IMR-90 (cell line): ENCODE data around the gene ARNT2. TPM values are rescaled to one million over a fixed set of nuclear protein-coding genes. Genes with fewer than 3 reads are reported as not detected.

ENCODE experiments used
- ATAC-seq: fragments of 200-7000 bp; cut with Tn5 transposase; 2 replicates; pipeline ENCODE4 v1.9.1; 2020; ENCODE audit warnings: low read depth, mild to moderate bottlenecking, moderate library complexity
- BruUV-seq: library from RNA; stranded (reverse); fragments of 400-500 nt; replicated peaks from 2 replicates; lab custom pipeline; 2021; lab: Mats Ljungman, UMichigan
- CTCF ChIA-PET: fragments of 300-600 bp; formaldehyde crosslinking; extraction: SDS; loops from one replicate; lab custom pipeline; 2021; ENCODE audit warnings: antibody characterized with exemption; lab: Yijun Ruan, JAX
- POLR2A ChIA-PET: fragments of 300-600 bp; sonication (Branson Sonifier 250); formaldehyde crosslinking; loops from one replicate; lab custom pipeline; 2022; ENCODE audit warnings: antibody characterized with exemption; ENCODE audit not compliant: unreplicated experiment; lab: Charles Lee
- DNase-seq: peaks from one replicate; pipeline ENCODE4 v3.0.0; 2013
- H2AFZ ChIP-seq: replicated peaks from 2 replicates; pipeline ENCODE3; 2013; ENCODE audit warnings: low read length, mild to moderate bottlenecking; ENCODE audit not compliant: poor library complexity
- H2AK5ac ChIP-seq: 2 replicates; pipeline ENCODE4 v1.6.1; 2013; ENCODE audit warnings: low read depth, low read length, inconsistent platforms
- H2AK9ac ChIP-seq: replicated peaks from 2 replicates; pipeline ENCODE3; 2013; ENCODE audit warnings: mild to moderate bottlenecking, low read depth, low read length, moderate library complexity; ENCODE audit not compliant: poor library complexity
- H2BK120ac ChIP-seq: 2 replicates; pipeline ENCODE4 v1.6.1; 2013; ENCODE audit warnings: low read depth, low read length, inconsistent platforms
- H2BK15ac ChIP-seq: 3 replicates; pipeline ENCODE4 v1.6.1; 2013; ENCODE audit warnings: low read depth, low read length, inconsistent platforms
- H2BK20ac ChIP-seq: 2 replicates; pipeline ENCODE4 v1.6.1; 2013; ENCODE audit warnings: low read depth, mild to moderate bottlenecking, inconsistent platforms, low read length, moderate library complexity
- H2BK5ac ChIP-seq: 2 replicates; pipeline ENCODE4 v1.6.1; 2013; ENCODE audit warnings: mild to moderate bottlenecking, low read depth, low read length, inconsistent platforms; ENCODE audit not compliant: poor library complexity, severe bottlenecking
- H3K14ac ChIP-seq: replicated peaks from 2 replicates; pipeline ENCODE4 v1.6.1; 2013; ENCODE audit warnings: low read depth, low read length, inconsistent platforms
- H3K18ac ChIP-seq: 2 replicates; pipeline ENCODE4 v1.6.1; 2013; ENCODE audit warnings: low read depth, low read length, control low read depth
- H3K23ac ChIP-seq: 2 replicates; pipeline ENCODE4 v1.6.1; 2013; ENCODE audit warnings: low read depth, low read length, inconsistent platforms
- H3K27ac ChIP-seq: 2 replicates; pipeline ENCODE4 v1.5.1; 2013; ENCODE audit warnings: mild to moderate bottlenecking, control low read depth, low read length; ENCODE audit not compliant: insufficient read depth
- H3K27me3 ChIP-seq: 2 replicates; pipeline ENCODE4 v1.6.1; 2013; ENCODE audit warnings: low read length; ENCODE audit not compliant: control insufficient read depth, insufficient read depth
- H3K36me3 ChIP-seq: 2 replicates; pipeline ENCODE4 v1.6.1; 2013; ENCODE audit warnings: low read length, mixed read lengths; ENCODE audit not compliant: control insufficient read depth, insufficient read depth
- H3K4ac ChIP-seq: 2 replicates; pipeline ENCODE4 v1.6.1; 2013; ENCODE audit warnings: low read depth, low read length, inconsistent platforms
- H3K4me1 ChIP-seq: 2 replicates; pipeline ENCODE4 v1.6.1; 2013; ENCODE audit warnings: low read length, mixed read lengths; ENCODE audit not compliant: control insufficient read depth, insufficient read depth
- H3K4me2 ChIP-seq: 2 replicates; pipeline ENCODE4 v1.6.1; 2013; ENCODE audit warnings: low read depth, mild to moderate bottlenecking, control low read depth, low read length, moderate library complexity
- H3K4me3 ChIP-seq: 2 replicates; pipeline ENCODE4 v1.5.1; 2013; ENCODE audit warnings: low read depth, mild to moderate bottlenecking, control low read depth, low read length, moderate library complexity; ENCODE audit not compliant: insufficient read depth
- H3K56ac ChIP-seq: 2 replicates; pipeline ENCODE4 v1.6.1; 2013; ENCODE audit warnings: low read length, inconsistent platforms; ENCODE audit not compliant: insufficient read depth; ENCODE audit errors: extremely low read depth
- H3K79me1 ChIP-seq, 2 experiments: 2 replicates each; pipeline ENCODE4 v1.6.1; 2013; ENCODE audit warnings: low read length in 2 of 2, inconsistent platforms in 1 of 2, low read depth in 1 of 2
- H3K9ac ChIP-seq: 2 replicates; pipeline ENCODE4 v1.6.1; 2013; ENCODE audit warnings: low read depth, low read length, control low read depth
- H3K9me1 ChIP-seq: 2 replicates; pipeline ENCODE4 v1.6.1; 2013; ENCODE audit warnings: low read length, inconsistent platforms; ENCODE audit not compliant: insufficient read depth
- H3K9me3 ChIP-seq: 2 replicates; pipeline ENCODE4 v1.6.1; 2013; ENCODE audit warnings: low read length; ENCODE audit not compliant: control insufficient read depth, insufficient read depth
- H4K20me1 ChIP-seq: 2 replicates; pipeline ENCODE4 v1.6.1; 2013; ENCODE audit warnings: low read length, inconsistent platforms; ENCODE audit not compliant: insufficient read depth
- H4K5ac ChIP-seq: 2 replicates; pipeline ENCODE4 v1.6.1; 2013; ENCODE audit warnings: mild to moderate bottlenecking, low read depth, low read length, control low read depth
- H4K8ac ChIP-seq, 2 experiments: 2 replicates each; pipeline ENCODE4 v1.6.1; 2013; ENCODE audit warnings: low read depth in 2 of 2, low read length in 2 of 2, control low read depth in 1 of 2, inconsistent platforms in 1 of 2
- H4K91ac ChIP-seq: 2 replicates; pipeline ENCODE4 v1.6.1; 2013; ENCODE audit warnings: low read depth, low read length, inconsistent platforms; ENCODE audit not compliant: insufficient read depth
- MXI1 ChIP-seq: IDR thresholded peaks from 2 replicates; pipeline ENCODE4 v1.6.1; 2012; ENCODE audit warnings: low read depth, mild to moderate bottlenecking, low read length, moderate library complexity, borderline replicate concordance
- RCOR1 ChIP-seq: IDR thresholded peaks from 2 replicates; pipeline ENCODE4 v1.6.1; 2012; ENCODE audit warnings: mild to moderate bottlenecking, low read length, improper control_type of control experiment; ENCODE audit not compliant: insufficient replicate concordance
- WGBS, 2 experiments: methylation state at CpG; one replicate each; pipeline versions ENCODE4 v1.1.5 to v1.1.7; 2013; ENCODE audit warnings: missing lambda C conversion rate in 2 of 2; ENCODE audit not compliant: insufficient read length in 1 of 2; ENCODE audit errors: extremely low coverage in 2 of 2; 5-methylcytosine and 5-hydroxymethylcytosine counted together
- dilution Hi-C: fragments of 300-500 bp; cut with HindIII; formaldehyde crosslinking; loops from one replicate; pipeline ENCODE4 v1.14.3; 2018; ENCODE audit warnings: low sequenced_read_pairs; ENCODE audit not compliant: unreplicated experiment
- in situ Hi-C: fragments of 300-500 bp; cut with MboI; formaldehyde crosslinking; loops from 3 replicates; pipeline ENCODE4 v1.14.3; 2019; ENCODE audit warnings: low sequenced_read_pairs, inconsistent platforms, mixed read lengths
- intact Hi-C: fragments of 100-400 bp; cut with micrococcal nuclease; formaldehyde crosslinking; loops from 2 replicates; pipeline ENCODE4 v1.10.0; 2022
- polyA plus RNA-seq, 3 experiments: library from polyadenylated mRNA; depleted of rRNA; stranded (reverse); fragments of >200 nt; gene quantifications; 2 replicates each; pipeline ENCODE4 v1.2.3, GENCODE V29; 2012; ENCODE audit warnings: low replicate concordance in 1 of 3
- total RNA-seq: library from RNA; depleted of rRNA; stranded (reverse); fragments of >200 nt; gene quantifications from 2 replicates; pipeline ENCODE4 v1.2.3, GENCODE V29; 2012

ARNT2 gene
- total and polyA plus RNA-seq, 2 of the 4 experiments (the other 2 are of a cell fraction): 18.2 to 19.0 TPM

DNA sequence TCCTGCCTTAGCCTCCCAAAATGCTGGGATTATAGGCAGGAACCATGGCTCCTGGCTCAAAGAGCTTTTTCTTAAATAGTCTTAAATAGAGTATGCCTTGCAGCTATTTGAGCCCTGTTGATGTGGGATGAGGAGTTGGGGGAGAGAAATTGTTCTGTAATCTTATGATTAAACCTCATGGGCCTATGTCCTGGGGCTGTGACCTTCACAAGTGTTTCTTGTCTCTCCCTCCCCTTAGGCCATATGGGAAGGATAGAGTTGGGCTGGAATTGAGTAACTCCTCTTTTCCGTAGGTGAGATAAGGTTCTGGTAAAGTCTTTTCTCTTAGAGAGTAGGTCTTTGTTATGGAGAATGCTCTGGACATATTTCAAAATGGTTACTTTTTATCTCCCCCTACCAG is 114.3 kb downstream of the ARNT2 start:
- H4K8ac ChIP-seq: no peak overlapping the region
- peaks cover 7% of the 10 kb centered on the region for H3K4me1 ChIP-seq
- in situ Hi-C loops (no loop called here), dilution Hi-C loops (no loop called here), intact Hi-C loops (no loop called here)
- no peak overlapping the region for H2AFZ ChIP-seq
- no peak overlapping the region for H3K56ac ChIP-seq
- no peak overlapping the region for H3K9ac ChIP-seq
- no peak overlapping the region for H3K27ac ChIP-seq
- H3K18ac ChIP-seq: no peak overlapping the region
- no peak overlapping the region for H3K4ac ChIP-seq
- no peak overlapping the region for H3K4me2 ChIP-seq
- H2AK9ac ChIP-seq: no peak overlapping the region
- no peak overlapping the region for H3K14ac ChIP-seq
- H2BK20ac ChIP-seq: no peak overlapping the region; the same call in 1 of the 2 replicates
- no peaks in the 10 kb centered on the region for H4K20me1 ChIP-seq
- no peak overlapping the region for H3K4me3 ChIP-seq
- no peak overlapping the region for H3K23ac ChIP-seq
- ATAC-seq (no peak), DNase-seq (no peak)
- H3K36me3 ChIP-seq: peaks cover 9% of the 10 kb centered on the region
- POLR2A ChIA-PET: no interaction called here
- CTCF ChIA-PET: no interaction called here
- H2AK5ac ChIP-seq: no peak overlapping the region
- H2BK120ac ChIP-seq: no peak overlapping the region
- no CpG with 5 or more reads among the region's 1 CpG for WGBS, 2 experiments
- H4K5ac ChIP-seq: no peak overlapping the region
- H3K9me3 ChIP-seq: peaks cover 4% of the 10 kb centered on the region; the same call in 1 of the 2 replicates
- no peak overlapping the region for H4K91ac ChIP-seq
- no peaks in the 10 kb centered on the region for H3K27me3 ChIP-seq
- no TSS peak for BruUV-seq
- H3K9me1 ChIP-seq: peaks cover 5% of the 10 kb centered on the region; the same call in 1 of the 2 replicates
- no peak overlapping the region for H2BK15ac ChIP-seq
- TF ChIP-seq MXI1 (no peak), RCOR1 (no peak)
- no peak overlapping the region for H2BK5ac ChIP-seq
- H3K79me1 ChIP-seq: peaks cover 0 to 16% of the 10 kb centered on the region in 2 experiments; a peak in 3 of 4 replicates
